Body of pancreas (tissue), 4 donors: Measurements from ENCODE around the gene GRK1.

Experiments
- POLR2A ChIP-seq, 3 donors: fragments of 450-650 bp; IDR thresholded peaks; one replicate each; pipeline ENCODE4 v1.6.1; 2016; ENCODE audit warnings: antibody characterized with exemption in 3 of 3, mild to moderate bottlenecking in 2 of 3
- TF ChIP-seq, protein P1 (sequence below), 7 experiments: fragments of 450-650 bp in 4 of 7; fragments of 200-600 bp in 3 of 7; sonication (generic) in 3 of 7; IDR thresholded peaks; one replicate each; pipeline ENCODE4 v1.5.1; 2016 to 2019; ENCODE audit warnings: antibody characterized with exemption in 7 of 7

DNA sequence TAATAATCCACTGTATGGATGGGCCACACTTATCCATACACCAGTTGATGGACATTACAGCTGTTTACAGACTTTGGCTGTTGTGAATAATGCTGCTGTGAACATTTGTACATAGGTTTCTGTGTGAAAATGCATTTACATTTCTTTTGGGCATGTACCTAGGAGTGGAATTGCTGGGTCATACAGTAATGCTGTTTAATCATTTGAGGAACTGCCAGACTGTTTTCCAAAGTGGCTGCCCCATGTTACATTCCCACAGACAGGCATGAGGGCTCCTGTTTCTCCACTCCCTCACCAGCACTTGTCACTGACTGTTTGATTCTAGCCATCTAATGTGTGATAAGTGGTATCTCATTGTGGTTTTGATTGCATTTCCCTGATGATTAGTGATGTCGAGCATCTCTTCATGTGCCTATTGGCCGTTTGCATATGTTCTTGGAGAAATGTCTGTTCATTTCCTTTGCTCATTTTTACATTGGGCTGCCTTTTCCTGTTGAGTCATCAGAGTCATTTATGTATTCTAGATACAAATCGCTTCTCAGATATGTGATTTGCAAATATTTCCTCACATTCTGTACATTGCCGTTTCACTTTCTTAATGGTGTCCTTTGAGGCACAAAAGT lies 104.8 kb downstream of the GRK1 start:
- TF ChIP-seq, protein P1, sequence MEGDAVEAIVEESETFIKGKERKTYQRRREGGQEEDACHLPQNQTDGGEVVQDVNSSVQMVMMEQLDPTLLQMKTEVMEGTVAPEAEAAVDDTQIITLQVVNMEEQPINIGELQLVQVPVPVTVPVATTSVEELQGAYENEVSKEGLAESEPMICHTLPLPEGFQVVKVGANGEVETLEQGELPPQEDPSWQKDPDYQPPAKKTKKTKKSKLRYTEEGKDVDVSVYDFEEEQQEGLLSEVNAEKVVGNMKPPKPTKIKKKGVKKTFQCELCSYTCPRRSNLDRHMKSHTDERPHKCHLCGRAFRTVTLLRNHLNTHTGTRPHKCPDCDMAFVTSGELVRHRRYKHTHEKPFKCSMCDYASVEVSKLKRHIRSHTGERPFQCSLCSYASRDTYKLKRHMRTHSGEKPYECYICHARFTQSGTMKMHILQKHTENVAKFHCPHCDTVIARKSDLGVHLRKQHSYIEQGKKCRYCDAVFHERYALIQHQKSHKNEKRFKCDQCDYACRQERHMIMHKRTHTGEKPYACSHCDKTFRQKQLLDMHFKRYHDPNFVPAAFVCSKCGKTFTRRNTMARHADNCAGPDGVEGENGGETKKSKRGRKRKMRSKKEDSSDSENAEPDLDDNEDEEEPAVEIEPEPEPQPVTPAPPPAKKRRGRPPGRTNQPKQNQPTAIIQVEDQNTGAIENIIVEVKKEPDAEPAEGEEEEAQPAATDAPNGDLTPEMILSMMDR (IDR thresholded peaks at IDR 0.05), result no peak
- no peak for TF ChIP-seq POLR2A (IDR thresholded peaks at IDR 0.05)
